Prostate gland (tissue), 2 donors: ENCODE data around the gene CKAP4. TPM values are rescaled to one million over a fixed set of nuclear protein-coding genes. Genes with fewer than 3 reads are reported as not detected.
A peak's percentile ranks its signal among the peaks of the same experiment; 100 is the strongest.

ENCODE experiments used
- DNase-seq: peaks from one replicate; pipeline ENCODE4 v3.0.0-alpha.2; 2019; ENCODE audit warnings: low spot score
- H3K27ac ChIP-seq, 2 donors: fragments of 200-600 bp; sonication (generic); 2 replicates each; pipeline ENCODE4 v1.5.1; 2017 to 2019
- H3K27me3 ChIP-seq: fragments of 200-600 bp; sonication (generic); replicated peaks from 2 replicates; pipeline ENCODE4 v1.5.1; 2019; ENCODE audit not compliant: insufficient read depth
- H3K36me3 ChIP-seq, 2 donors: fragments of 200-600 bp; sonication (generic); 1 replicate in 1 of 2; 2 replicates in 1 of 2; pipeline versions ENCODE4 v1.5.1 to v1.8.1; 2017 to 2019
- H3K4me1 ChIP-seq: fragments of 200-600 bp; sonication (generic); replicated peaks from 2 replicates; pipeline ENCODE4 v1.5.1; 2019
- H3K4me3 ChIP-seq, 2 donors: fragments of 200-600 bp; sonication (generic); 2 replicates each; pipeline ENCODE4 v1.5.1; 2017 to 2019
- H3K9me3 ChIP-seq: fragments of 200-600 bp; sonication (generic); 2 replicates; pipeline ENCODE4 v1.5.1; 2017
- CTCF ChIP-seq, 4 experiments: fragments of 200-600 bp in 2 of 4; fragments of 450-650 bp in 2 of 4; sonication (generic) in 2 of 4; IDR thresholded peaks; 1 replicate in 3 of 4; 2 replicates in 1 of 4; pipeline ENCODE4 v1.5.1; 2016 to 2019; ENCODE audit warnings: antibody characterized with exemption in 4 of 4, mild to moderate bottlenecking in 2 of 4, moderate library complexity in 2 of 4
- POLR2A ChIP-seq: fragments of 450-650 bp; IDR thresholded peaks from one replicate; pipeline ENCODE4 v1.6.1; 2016; ENCODE audit warnings: antibody characterized with exemption, mild to moderate bottlenecking
- POLR2AphosphoS5 ChIP-seq: sonication (generic); formaldehyde crosslinking; IDR thresholded peaks from one replicate; pipeline ENCODE4 v1.6.1; 2017; ENCODE audit warnings: antibody characterized with exemption
- WGBS: methylation state at CpG from one replicate; pipeline ENCODE4 v1.1.5; 2018; 5-methylcytosine and 5-hydroxymethylcytosine counted together
- intact Hi-C: fragments of 100-400 bp; cut with DNase I; formaldehyde crosslinking; loops from one replicate; pipeline ENCODE4 v1.14.2; 2022
- total RNA-seq, 2 donors: library from RNA; depleted of rRNA; stranded (reverse); fragments of >200 nt; gene quantifications; one replicate each; pipeline ENCODE4 v1.1.0, GENCODE V29; 2016

Gene CKAP4
- total RNA-seq, 2 donors from 2014 or later = 56.1 to 91.7 TPM

GRCh38 chr12:106274575-106275121, 26.8 kb upstream of the CKAP4 start:
- 34% methylated on average over 7 of the region's 7 CpGs for WGBS
- Histone ChIP-seq H3K27ac (peak overlapping the region; percentile 45 to 46), H3K36me3 (no peaks in the 10 kb centered on the region), H3K9me3 (no peaks in the 10 kb centered on the region), H3K4me1 (peaks cover 5% of the 10 kb centered on the region), H3K27me3 (no peaks in the 10 kb centered on the region), H3K4me3 (no peak overlapping the region)
- peak; percentile 56 for DNase-seq
- intact Hi-C loops = no loop called here
- peak; percentile 56 for TF ChIP-seq POLR2AphosphoS5
- no peak for TF ChIP-seq CTCF (IDR thresholded peaks at IDR 0.05)
- no peak for TF ChIP-seq POLR2A

- Histone ChIP-seq H3K27ac (peak overlapping the region; percentile 45 to 46), H3K36me3 (no peaks in the 10 kb centered on the region), H3K4me1 (peaks cover 5% of the 10 kb centered on the region), H3K4me3 (no peak overlapping the region), H3K27me3 (no peaks in the 10 kb centered on the region), H3K9me3 (no peaks in the 10 kb centered on the region)
- intact Hi-C loops = no loop called here
- WGBS = 69% methylated on average over 6 of the region's 6 CpGs
- no peak for TF ChIP-seq POLR2AphosphoS5
- TF ChIP-seq POLR2A = no peak
- no peak for TF ChIP-seq CTCF (IDR thresholded peaks at IDR 0.05)
- no peak for DNase-seq
Measured at GRCh38 chr12:106274012-106274411, 26.2 kb upstream of the CKAP4 start.

- no peaks in the 10 kb centered on the region for H3K27me3 ChIP-seq
- H3K9me3 ChIP-seq = no peaks in the 10 kb centered on the region
- peaks cover 5% of the 10 kb centered on the region for H3K4me1 ChIP-seq
- H3K27ac ChIP-seq = no peak overlapping the region
- TF ChIP-seq CTCF (IDR thresholded peaks at IDR 0.05) (no peak), POLR2AphosphoS5 (no peak), POLR2A (no peak)
- no peak overlapping the region for H3K4me3 ChIP-seq
- H3K36me3 ChIP-seq = no peaks in the 10 kb centered on the region
- intact Hi-C loops = no loop called here
- no peak for DNase-seq
- WGBS = 83% methylated on average over 6 of the region's 6 CpGs
Measured at GRCh38 chr12:106273491-106273890, 25.7 kb upstream of the CKAP4 start.

GRCh38 chr12:106271575-106272505, 24.0 kb upstream of the CKAP4 start:
- 75% methylated on average over 5 of the region's 5 CpGs for WGBS
- Histone ChIP-seq H3K4me3 (no peak overlapping the region), H3K9me3 (no peaks in the 10 kb centered on the region), H3K27ac (no peak overlapping the region), H3K36me3 (no peaks in the 10 kb centered on the region), H3K27me3 (no peaks in the 10 kb centered on the region), H3K4me1 (peaks cover 5% of the 10 kb centered on the region)
- intact Hi-C loops = no loop called here
- TF ChIP-seq POLR2AphosphoS5 (no peak), CTCF (IDR thresholded peaks at IDR 0.05) (no peak)
- DNase-seq = no peak
